Peyer's patch (tissue), 4 donors: ENCODE results near the gene TRAF3. TPM values are rescaled to one million over a fixed set of nuclear protein-coding genes. Genes with fewer than 3 reads are reported as not detected.

Source experiments
- DNase-seq, 3 donors: peaks; one replicate each; pipeline ENCODE4 v3.0.0-alpha.2; 2017 to 2019
- H3K27ac ChIP-seq, 4 donors: fragments of 200-600 bp; sonication (generic); one replicate each; pipeline ENCODE4 v1.5.1; 2016 to 2019
- H3K27me3 ChIP-seq, 2 donors: fragments of 200-600 bp; sonication (generic); one replicate each; pipeline ENCODE4 v1.5.1; 2019
- H3K36me3 ChIP-seq, 3 donors: fragments of 200-600 bp; sonication (generic); one replicate each; pipeline ENCODE4 v1.5.1; 2016 to 2019
- H3K4me1 ChIP-seq, 4 donors: fragments of 200-600 bp; sonication (generic); one replicate each; pipeline ENCODE4 v1.5.1; 2016 to 2019
- H3K4me3 ChIP-seq, 4 donors: fragments of 200-600 bp; sonication (generic); 1 replicate in 3 of 4; 2 replicates in 1 of 4; pipeline ENCODE4 v1.5.1; 2016 to 2019; ENCODE audit warnings: mild to moderate bottlenecking in 1 of 4
- H3K9me3 ChIP-seq, 4 donors: fragments of 200-600 bp; sonication (generic); one replicate each; pipeline ENCODE4 v1.5.1; 2016 to 2019; ENCODE audit warnings: mild to moderate bottlenecking in 1 of 4
- CTCF ChIP-seq, 6 experiments: fragments of 450-650 bp in 4 of 6; fragments of 200-600 bp in 2 of 6; sonication (generic) in 1 of 6; IDR thresholded peaks; one replicate each; pipeline ENCODE4 v1.5.1; 2017 to 2019; ENCODE audit warnings: antibody characterized with exemption in 6 of 6, mild to moderate bottlenecking in 3 of 6, moderate library complexity in 1 of 6
- POLR2A ChIP-seq, 2 donors: fragments of 450-650 bp; IDR thresholded peaks; one replicate each; pipeline ENCODE4 v1.5.1; 2017; ENCODE audit warnings: antibody characterized with exemption in 2 of 2, mild to moderate bottlenecking in 2 of 2, moderate library complexity in 2 of 2
- total RNA-seq, 4 donors: library from RNA; depleted of rRNA; stranded (reverse); fragments of >200 nt; gene quantifications; one replicate each; pipeline ENCODE4 v1.1.0, GENCODE V29; 2016

TRAF3 gene
- total RNA-seq, 4 donors from 2014 or later: 31.7 to 47.8 (median 41.8) TPM

- H3K4me3 ChIP-seq: no peak overlapping the region
- H3K36me3 ChIP-seq: no peaks in the 10 kb centered on the region
- peak overlapping the region in 2 of 4 donors; percentile 45 to 50 for H3K27ac ChIP-seq
These were observed 7.8 kb downstream of the TRAF3 start for GRCh38 chr14:102784892-102785594.

GRCh38 chr14:102785595-102785963 lies 8.3 kb downstream of the TRAF3 start:
- peak in 1 of 3 donors; percentile 20 for DNase-seq
- peak overlapping the region in 1 of 4 donors; percentile 45 for H3K27ac ChIP-seq
- TF ChIP-seq POLR2A (IDR thresholded peaks at IDR 0.05) (no peak), CTCF (IDR thresholded peaks at IDR 0.05) (no peak)
- H3K4me1 ChIP-seq: peaks cover 0 to 10% (median 3%) of the 10 kb centered on the region in 4 donors
- no peak overlapping the region for H3K4me3 ChIP-seq
- no peaks in the 10 kb centered on the region for H3K27me3 ChIP-seq
- no peaks in the 10 kb centered on the region for H3K36me3 ChIP-seq
- no peaks in the 10 kb centered on the region for H3K9me3 ChIP-seq

More at GRCh38 chr14:102784892-102785594, 7.8 kb downstream of the TRAF3 start:
- no peaks in the 10 kb centered on the region for H3K9me3 ChIP-seq
- TF ChIP-seq POLR2A (IDR thresholded peaks at IDR 0.05): no peak
- no peak for TF ChIP-seq CTCF (IDR thresholded peaks at IDR 0.05)
- no peaks in the 10 kb centered on the region for H3K27me3 ChIP-seq
- DNase-seq: no peak
- peaks cover 0 to 10% (median 6%) of the 10 kb centered on the region in 4 donors for H3K4me1 ChIP-seq

GRCh38 chr14:102786768-102787167 lies 9.5 kb downstream of the TRAF3 start:
- peaks cover 0 to 10% (median 3%) of the 10 kb centered on the region in 4 donors for H3K4me1 ChIP-seq
- H3K27ac ChIP-seq: peak overlapping the region in 1 of 4 donors; percentile 14
- TF ChIP-seq CTCF (IDR thresholded peaks at IDR 0.05) (no peak), POLR2A (IDR thresholded peaks at IDR 0.05) (no peak)
- peak in 1 of 3 donors; percentile 9 for DNase-seq
- H3K9me3 ChIP-seq: no peaks in the 10 kb centered on the region
- no peaks in the 10 kb centered on the region for H3K36me3 ChIP-seq
- H3K4me3 ChIP-seq: no peak overlapping the region
- H3K27me3 ChIP-seq: no peaks in the 10 kb centered on the region

GRCh38 chr14:102789349-102789748 lies 12.1 kb downstream of the TRAF3 start:
- no peak for TF ChIP-seq CTCF (IDR thresholded peaks at IDR 0.05)
- no peak for TF ChIP-seq POLR2A (IDR thresholded peaks at IDR 0.05)
- no peak overlapping the region for H3K27ac ChIP-seq
- no peaks in the 10 kb centered on the region for H3K9me3 ChIP-seq

GRCh38 chr14:102793531-102794328 lies 16.5 kb downstream of the TRAF3 start:
- H3K4me1 ChIP-seq: peaks cover 0 to 13% (median 0%) of the 10 kb centered on the region in 4 donors
- no peak for DNase-seq
- H3K27ac ChIP-seq: no peak overlapping the region
- H3K27me3 ChIP-seq: no peaks in the 10 kb centered on the region
- no peak overlapping the region for H3K4me3 ChIP-seq
- H3K36me3 ChIP-seq: no peaks in the 10 kb centered on the region
- TF ChIP-seq CTCF (IDR thresholded peaks at IDR 0.05): no peak
- TF ChIP-seq POLR2A (IDR thresholded peaks at IDR 0.05): no peak
- H3K9me3 ChIP-seq: no peaks in the 10 kb centered on the region

More at GRCh38 chr14:102789349-102789748, 12.1 kb downstream of the TRAF3 start:
- Histone ChIP-seq H3K36me3 (no peaks in the 10 kb centered on the region), H3K4me3 (no peak overlapping the region), H3K4me1 (peaks cover 0 to 8% (median 4%) of the 10 kb centered on the region in 4 donors), H3K27me3 (no peaks in the 10 kb centered on the region)
- no peak for DNase-seq
